ENCODE measurements around the gene COX7A1. TPM values are rescaled to one million over a fixed set of nuclear protein-coding genes. Genes with fewer than 3 reads are reported as not detected.

Gene COX7A1
- total RNA-seq, 2 experiments from 2014 or later = not detected

DNA sequence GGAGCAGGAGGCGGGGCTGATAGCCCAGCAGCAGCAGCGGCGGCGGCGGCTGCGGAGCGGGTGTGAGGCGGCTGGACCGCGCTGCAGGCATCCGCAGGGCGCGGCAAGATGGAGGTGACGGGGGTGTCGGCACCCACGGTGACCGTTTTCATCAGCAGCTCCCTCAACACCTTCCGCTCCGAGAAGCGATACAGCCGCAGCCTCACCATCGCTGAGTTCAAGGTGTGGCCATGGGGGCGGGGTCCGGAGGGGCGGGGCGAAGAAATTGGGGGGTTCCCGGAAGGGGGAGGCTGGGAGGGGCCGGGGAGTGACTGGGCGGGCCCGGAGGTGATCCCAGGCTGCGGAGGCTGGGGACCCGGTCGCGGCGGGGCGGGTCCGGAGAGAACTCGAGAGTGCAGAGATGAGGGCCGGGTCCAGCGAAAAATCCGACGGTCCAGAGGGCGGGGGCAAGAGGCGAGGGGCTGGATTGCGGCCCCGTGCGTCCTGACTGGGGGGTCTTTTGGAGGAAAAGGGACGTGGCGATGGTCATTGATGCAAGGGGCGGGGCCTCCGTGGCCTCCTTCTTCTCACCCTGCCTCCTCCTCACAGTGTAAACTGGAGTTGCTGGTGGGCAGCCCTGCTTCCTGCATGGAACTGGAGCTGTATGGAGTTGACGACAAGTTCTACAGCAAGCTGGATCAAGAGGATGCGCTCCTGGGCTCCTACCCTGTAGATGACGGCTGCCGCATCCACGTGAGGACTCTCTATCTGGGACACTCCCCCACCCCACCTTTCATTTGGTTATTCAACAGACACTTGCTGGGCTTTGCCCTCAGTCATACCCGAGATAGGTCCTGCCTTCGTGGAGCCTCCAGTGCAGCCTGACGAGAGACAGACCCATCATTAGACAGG, 36.5 kb downstream of the COX7A1 start, which contains the start of gene TBCB:
Gene TBCB (plus strand): TSS at position 16 of the 891 bp plus-strand sequence. CDS start 93 bp downstream, at position 109.
- Mint-ChIP-seq H3K4me1 (peaks cover 51% of the 10 kb centered on the region), H3K9me3 (no peaks in the 10 kb centered on the region), H3K4me3 (peak within 1 kb of the TSS; percentile 92), H3K27me3 (no peaks in the 10 kb centered on the region), H3K27ac (peak within 1 kb of the TSS; percentile 95), H3K36me3 (ENCODE audit: low read depth) (peaks cover 49% of the 10 kb centered on the region)
- CTCF ChIA-PET = interaction anchor here (0.7 to 2.1 kb wide), 7 partner anchors 12 to 100 kb away, joined by 3 to 23 read pairs (median 4); no protein-coding TSS in a partner anchor
- POLR2A ChIA-PET = interaction anchor here (0.7 to 6.2 kb wide), 21 partner anchors 9 to 734 kb away, joined by 3 to 37 read pairs (median 4); partner anchors contain the start of genes ALKBH6, CAPNS1, THAP8 and WDR62
- DNase-seq = peak; percentile 90

DNA sequence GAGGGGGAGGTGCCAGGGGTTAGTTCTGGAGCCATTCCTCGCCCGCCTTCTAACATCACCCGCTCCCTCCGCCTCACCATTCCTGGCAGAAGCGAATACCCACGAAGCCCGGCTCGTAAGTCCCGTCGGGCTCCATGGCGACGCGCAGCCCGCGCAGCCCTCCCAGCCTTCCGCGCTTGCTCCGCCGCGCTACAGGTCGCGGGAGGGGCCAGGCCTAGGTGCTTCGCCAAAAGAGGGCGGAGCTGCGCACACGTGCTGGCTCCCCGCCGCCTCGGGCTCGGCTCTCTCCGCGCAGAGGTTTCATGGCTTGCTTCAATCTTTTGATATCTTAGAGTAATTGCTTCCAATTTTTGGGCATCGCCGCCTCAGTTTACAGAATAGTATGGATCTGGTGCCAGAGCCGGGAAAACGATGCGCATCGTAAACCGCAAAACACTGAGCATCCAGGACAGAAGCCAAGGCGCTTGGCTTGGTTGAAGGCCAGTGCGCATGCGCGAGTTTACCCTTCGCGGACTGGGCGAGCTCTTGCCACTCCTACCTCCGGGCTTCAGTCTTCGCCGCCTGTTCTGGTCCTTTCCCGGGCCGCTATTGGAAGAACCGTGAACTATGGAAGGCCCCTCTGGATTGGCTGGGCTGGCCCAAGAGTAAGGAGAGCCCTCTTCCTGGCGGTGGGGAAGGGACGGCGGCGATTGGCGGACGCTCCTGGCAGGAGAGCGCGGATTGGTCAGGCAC, 37.4 kb downstream of the COX7A1 start, which contains the start of gene POLR2I:
Gene POLR2I (minus strand): TSS at position 155 of the 732 bp plus-strand sequence. CDS start 19 bp downstream, at position 136.
- ChIA-PET POLR2A (interaction anchor here (0.7 to 6.2 kb wide), 20 partner anchors 9 to 735 kb away, joined by 3 to 37 read pairs (median 4); partner anchors contain the start of genes ALKBH6, CAPNS1, THAP8 and WDR62), CTCF (interaction anchor here (0.7 to 2.1 kb wide), 5 partner anchors 12 to 100 kb away, joined by 3 to 23 read pairs (median 4); no protein-coding TSS in a partner anchor)
- no peaks in the 10 kb centered on the region for H3K9me3 Mint-ChIP-seq
- peak within 1 kb of the TSS; percentile 92 for H3K4me3 Mint-ChIP-seq
- peaks cover 43% of the 10 kb centered on the region for H3K36me3 Mint-ChIP-seq (ENCODE audit: low read depth)
- H3K27ac Mint-ChIP-seq = peak within 1 kb of the TSS; percentile 95
- DNase-seq = peak; percentile 99
- H3K27me3 Mint-ChIP-seq = no peaks in the 10 kb centered on the region
- H3K4me1 Mint-ChIP-seq = peaks cover 46% of the 10 kb centered on the region

DNA sequence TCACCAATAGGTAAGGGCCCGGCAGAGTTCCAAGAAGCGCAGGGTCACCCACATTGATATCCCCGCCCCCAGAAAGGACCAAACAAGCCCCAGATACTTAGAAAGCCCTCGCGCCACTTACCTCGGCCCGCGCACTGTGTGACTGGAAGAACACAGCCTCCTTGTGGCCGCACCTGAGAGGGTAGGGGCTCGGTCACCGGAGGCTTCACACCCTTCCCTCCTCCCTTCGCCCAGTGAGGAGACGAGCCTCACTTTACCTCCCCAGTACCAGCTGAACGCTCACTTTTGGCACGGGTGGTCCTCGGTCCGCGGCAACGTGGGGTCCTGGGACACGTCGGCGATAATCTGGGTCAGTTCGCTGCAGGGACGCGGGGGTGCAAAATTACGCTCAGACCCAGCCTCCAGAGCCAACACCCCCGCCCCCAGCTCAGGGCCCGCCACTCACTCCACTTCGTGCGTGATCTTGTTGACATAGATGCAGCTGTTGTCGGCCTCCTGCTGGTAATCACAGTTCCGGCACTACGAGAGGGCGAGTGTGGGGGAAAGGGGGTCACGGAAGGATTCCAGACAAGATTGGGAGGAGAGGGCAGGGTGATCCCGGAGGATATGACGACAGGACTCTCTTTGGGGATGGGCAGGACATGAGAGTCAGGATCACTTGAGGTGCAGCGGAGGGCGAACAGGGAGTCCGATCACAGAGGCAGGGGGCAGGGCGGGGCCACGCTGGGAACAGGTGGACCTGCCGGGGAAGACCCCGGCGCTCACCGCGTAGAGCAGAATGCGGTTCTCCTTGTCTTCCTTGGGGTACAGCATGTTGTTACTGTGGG, 38.1 kb downstream of the COX7A1 start:
- H3K4me1 Mint-ChIP-seq = peaks cover 44% of the 10 kb centered on the region
- no peaks in the 10 kb centered on the region for H3K27me3 Mint-ChIP-seq
- peak; percentile 37 for DNase-seq
- ChIA-PET POLR2A (interaction anchor here (0.6 to 6.2 kb wide), 9 partner anchors 11 to 1792 kb away, joined by 3 to 37 read pairs (median 9); partner anchors contain the start of genes CAPNS1, THAP8, WDR62 and WDR87), CTCF (interaction anchor here (2.1 kb wide), 1 partner anchor 13 kb away, joined by 23 read pairs; no protein-coding TSS in a partner anchor)
- no peaks in the 10 kb centered on the region for H3K9me3 Mint-ChIP-seq
- peaks cover 38% of the 10 kb centered on the region for H3K36me3 Mint-ChIP-seq (ENCODE audit: low read depth)
- peak overlapping the region; percentile 92 for H3K4me3 Mint-ChIP-seq
- peak overlapping the region; percentile 95 for H3K27ac Mint-ChIP-seq

DNA sequence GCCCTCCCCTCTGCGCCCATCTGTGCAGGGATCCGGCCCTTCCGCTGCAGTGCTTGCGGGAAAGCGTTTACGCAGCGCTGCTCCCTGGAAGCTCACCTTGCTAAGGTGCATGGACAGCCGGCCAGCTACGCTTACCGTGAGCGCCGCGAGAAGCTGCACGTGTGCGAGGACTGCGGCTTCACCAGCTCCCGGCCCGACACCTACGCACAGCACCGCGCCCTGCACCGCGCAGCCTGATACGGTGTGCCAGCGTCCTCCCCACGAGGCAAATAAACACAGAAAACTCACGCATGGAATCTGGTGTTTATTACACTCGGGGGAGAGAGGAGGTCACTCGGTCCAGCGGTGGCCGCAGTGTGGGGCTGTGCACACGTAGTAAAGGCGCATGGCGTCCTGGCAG, 38.8 kb downstream of the COX7A1 start:
- Mint-ChIP-seq H3K36me3 (ENCODE audit: low read depth) (peaks cover 33% of the 10 kb centered on the region), H3K27me3 (no peaks in the 10 kb centered on the region), H3K4me3 (peak overlapping the region; percentile 92), H3K27ac (no peak overlapping the region), H3K4me1 (peaks cover 41% of the 10 kb centered on the region), H3K9me3 (no peaks in the 10 kb centered on the region)
- ChIA-PET CTCF (interaction anchor here (2.1 kb wide), 1 partner anchor 14 kb away, joined by 23 read pairs; no protein-coding TSS in a partner anchor), POLR2A (interaction anchor here (0.6 to 6.2 kb wide), 3 partner anchors 14 to 1793 kb away, joined by 3 to 37 read pairs (median 4); partner anchors contain the start of genes CAPNS1 and WDR87)
- no peak for DNase-seq

DNA sequence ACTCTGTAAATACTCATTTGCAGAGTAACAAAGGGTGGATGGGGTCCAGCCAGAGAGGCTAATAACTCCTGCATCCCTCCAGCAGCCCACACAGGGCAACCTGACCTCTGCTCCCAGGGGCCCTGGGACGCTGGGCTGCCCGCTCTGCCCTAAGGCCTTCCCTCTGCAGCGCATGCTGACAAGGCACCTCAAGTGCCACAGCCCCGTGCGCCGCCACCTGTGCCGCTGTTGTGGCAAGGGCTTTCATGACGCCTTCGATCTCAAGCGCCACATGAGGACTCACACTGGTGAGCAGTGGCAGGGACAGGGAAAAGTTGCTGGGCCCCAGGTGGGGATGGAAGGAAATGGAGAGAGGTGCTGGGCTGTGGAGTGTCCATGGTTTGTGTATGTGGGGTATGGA, 39.6 kb downstream of the COX7A1 start:
- peaks cover 34% of the 10 kb centered on the region for H3K4me1 Mint-ChIP-seq
- H3K27ac Mint-ChIP-seq = peak overlapping the region; percentile 60
- ChIA-PET CTCF (no interaction called here), POLR2A (interaction anchor here (1.2 kb wide), 1 partner anchor 27 kb away, joined by 3 read pairs; the partner anchor contains the start of gene CAPNS1)
- no peak for DNase-seq
- H3K9me3 Mint-ChIP-seq = no peaks in the 10 kb centered on the region
- H3K4me3 Mint-ChIP-seq = peak overlapping the region; percentile 92
- peaks cover 28% of the 10 kb centered on the region for H3K36me3 Mint-ChIP-seq (ENCODE audit: low read depth)
- H3K27me3 Mint-ChIP-seq = no peaks in the 10 kb centered on the region

DNA sequence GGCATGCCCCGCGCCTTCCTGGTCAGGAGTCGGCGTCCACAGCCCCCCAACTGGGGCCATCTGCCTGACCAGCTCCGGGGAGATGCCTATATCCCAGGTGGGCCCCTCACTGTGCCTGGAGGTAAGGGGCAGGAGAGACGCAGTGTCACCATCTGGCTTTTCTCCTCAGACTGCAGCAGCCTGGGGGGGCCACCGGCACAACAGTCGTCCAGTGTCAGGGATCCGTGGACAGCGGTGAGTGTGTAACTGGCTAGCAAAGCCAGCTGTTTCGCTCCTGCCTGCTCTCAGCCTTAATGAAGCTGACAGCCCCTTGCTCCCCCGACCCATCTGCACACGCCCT, 41.1 kb downstream of the COX7A1 start:
- CTCF ChIA-PET = no interaction called here
- no peak overlapping the region for H3K4me3 Mint-ChIP-seq
- peaks cover 27% of the 10 kb centered on the region for H3K36me3 Mint-ChIP-seq (ENCODE audit: low read depth)
- no peaks in the 10 kb centered on the region for H3K9me3 Mint-ChIP-seq
- H3K27ac Mint-ChIP-seq = no peak overlapping the region
- peaks cover 21% of the 10 kb centered on the region for H3K4me1 Mint-ChIP-seq
- no peaks in the 10 kb centered on the region for H3K27me3 Mint-ChIP-seq
- DNase-seq = no peak
- POLR2A ChIA-PET = no interaction called here

DNA sequence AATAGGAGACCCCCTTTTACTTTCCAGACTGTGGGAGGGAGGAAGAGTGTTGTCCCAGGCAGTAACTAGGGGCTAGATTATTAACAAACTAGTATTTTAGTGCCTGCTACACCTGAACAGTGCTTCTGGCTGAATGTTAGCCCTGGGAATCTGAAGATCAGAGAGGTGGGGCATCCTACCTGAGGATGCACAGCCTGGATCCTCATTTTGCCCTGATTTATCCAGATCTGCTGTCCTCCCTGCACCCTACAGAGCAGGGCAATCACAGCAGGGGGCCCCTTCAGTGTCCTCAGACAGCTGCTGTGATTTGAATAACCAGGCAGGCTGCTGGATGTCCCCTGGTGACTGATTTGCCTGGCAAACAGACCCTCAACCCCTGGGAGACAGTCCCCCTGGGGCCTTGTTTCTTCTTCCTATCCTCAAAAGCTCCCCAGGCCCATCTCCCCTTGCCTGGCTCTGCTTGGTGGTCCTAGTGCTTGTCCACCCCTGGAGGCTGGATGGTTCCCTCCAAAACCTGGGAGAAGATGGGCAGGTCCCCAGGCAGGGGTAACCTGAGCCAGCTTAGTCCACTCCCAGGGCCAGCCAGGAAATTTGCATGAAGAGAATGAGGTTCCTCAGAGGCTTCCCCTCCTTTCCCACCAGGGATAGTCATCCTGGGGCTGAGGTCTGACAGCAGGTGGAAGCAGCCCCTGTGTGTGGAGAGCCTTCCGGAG, 41.6 kb downstream of the COX7A1 start, which contains the start of gene OVOL3:
Gene OVOL3 (plus strand): TSS at position 657 of the 713 bp plus-strand sequence. CDS start 60 bp downstream, outside the sequence.
- Mint-ChIP-seq H3K4me1 (peaks cover 18% of the 10 kb centered on the region), H3K36me3 (ENCODE audit: low read depth) (peaks cover 27% of the 10 kb centered on the region), H3K27me3 (no peaks in the 10 kb centered on the region), H3K27ac (no peak within 1 kb of the TSS), H3K4me3 (no peak within 1 kb of the TSS), H3K9me3 (no peaks in the 10 kb centered on the region)
- no peak for DNase-seq
- ChIA-PET POLR2A (no interaction called here), CTCF (interaction anchor here (1.2 kb wide), 1 partner anchor 17 kb away, joined by 3 read pairs; no protein-coding TSS in a partner anchor)

DNA sequence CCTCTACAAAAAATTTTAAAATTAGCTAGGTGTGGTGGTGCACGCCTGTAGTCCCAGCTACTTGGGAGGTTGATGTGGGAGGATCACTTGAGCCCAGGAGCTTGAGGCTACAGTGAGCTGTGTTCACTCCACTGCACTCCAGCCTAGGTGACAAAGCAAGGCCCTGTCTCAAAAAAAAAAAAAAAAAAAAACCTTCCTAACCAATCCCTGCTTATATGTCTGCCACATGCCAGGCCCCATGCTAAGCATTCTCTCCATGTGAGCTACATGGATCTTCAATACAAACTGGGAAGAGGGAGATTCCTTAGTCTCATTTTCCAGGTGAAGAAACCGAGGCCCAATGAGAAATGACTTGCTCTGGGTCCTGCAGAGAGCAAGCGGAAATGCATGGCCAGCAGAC, 43.6 kb downstream of the COX7A1 start:
- no peak overlapping the region for H3K27ac Mint-ChIP-seq
- no peak overlapping the region for H3K4me3 Mint-ChIP-seq
- POLR2A ChIA-PET = no interaction called here
- H3K4me1 Mint-ChIP-seq = peaks cover 8% of the 10 kb centered on the region
- CTCF ChIA-PET = no interaction called here
- peaks cover 28% of the 10 kb centered on the region for H3K36me3 Mint-ChIP-seq (ENCODE audit: low read depth)
- DNase-seq = no peak
- no peaks in the 10 kb centered on the region for H3K9me3 Mint-ChIP-seq
- H3K27me3 Mint-ChIP-seq = no peaks in the 10 kb centered on the region

DNA sequence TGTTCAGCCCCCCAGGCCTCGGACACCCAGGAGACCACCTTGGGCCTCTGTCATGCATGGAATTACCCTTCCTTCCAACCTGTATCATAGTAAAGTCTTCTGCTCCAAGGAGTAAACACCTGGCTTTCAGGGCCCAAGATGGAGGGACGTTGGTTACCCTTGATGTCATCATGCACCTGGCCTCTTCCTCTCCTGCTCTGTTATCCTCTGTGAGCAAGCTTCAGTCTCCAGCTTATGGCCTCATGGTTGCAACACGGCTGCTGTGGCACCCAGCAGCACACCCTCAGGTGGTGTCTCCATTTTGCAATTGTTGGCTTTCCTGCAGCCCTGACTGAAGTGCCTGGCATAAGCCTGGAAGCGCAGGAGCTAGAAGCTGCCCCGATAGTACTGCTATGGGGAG, 45.3 kb downstream of the COX7A1 start:
- no peaks in the 10 kb centered on the region for H3K27me3 Mint-ChIP-seq
- no peaks in the 10 kb centered on the region for H3K9me3 Mint-ChIP-seq
- peaks cover 28% of the 10 kb centered on the region for H3K36me3 Mint-ChIP-seq (ENCODE audit: low read depth)
- no peak overlapping the region for H3K27ac Mint-ChIP-seq
- no peak for DNase-seq
- ChIA-PET POLR2A (interaction anchor here (0.6 to 1.0 kb wide), 2 partner anchors 8 to 154 kb away, joined by 3 read pairs; partner anchors contain the start of genes POLR2I and TBCB), CTCF (interaction anchor here (0.8 kb wide), 1 partner anchor 21 kb away, joined by 3 read pairs; no protein-coding TSS in a partner anchor)
- no peaks in the 10 kb centered on the region for H3K4me1 Mint-ChIP-seq
- H3K4me3 Mint-ChIP-seq = no peak overlapping the region

DNA sequence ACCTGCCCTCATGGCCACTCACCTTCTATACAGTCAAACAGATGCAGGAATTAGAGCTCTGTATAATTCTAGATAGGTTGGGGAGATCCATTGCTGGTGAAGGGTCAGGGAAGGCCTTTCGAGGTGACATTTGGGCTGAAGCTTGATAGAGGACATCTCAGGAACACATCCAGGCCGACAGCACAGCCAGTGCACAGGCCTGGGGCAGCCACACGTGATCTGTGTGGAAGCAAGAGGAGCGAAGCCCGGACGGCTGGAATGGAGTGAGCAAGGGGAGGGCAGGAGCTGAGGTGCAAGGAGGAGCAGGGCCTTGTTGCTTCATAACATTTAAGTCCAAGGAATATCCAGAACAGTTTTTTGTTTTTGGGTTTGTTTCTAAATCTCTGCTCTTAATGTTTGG, 45.8 kb downstream of the COX7A1 start:
- Mint-ChIP-seq H3K27me3 (no peaks in the 10 kb centered on the region), H3K27ac (no peak overlapping the region), H3K36me3 (ENCODE audit: low read depth) (peaks cover 28% of the 10 kb centered on the region), H3K4me3 (no peak overlapping the region), H3K9me3 (no peaks in the 10 kb centered on the region), H3K4me1 (no peaks in the 10 kb centered on the region)
- CTCF ChIA-PET = interaction anchor here (0.8 kb wide), 1 partner anchor 21 kb away, joined by 3 read pairs; no protein-coding TSS in a partner anchor
- POLR2A ChIA-PET = interaction anchor here (0.6 to 1.0 kb wide), 2 partner anchors 9 to 153 kb away, joined by 3 read pairs; partner anchors contain the start of genes POLR2I and TBCB
- DNase-seq = no peak

DNA sequence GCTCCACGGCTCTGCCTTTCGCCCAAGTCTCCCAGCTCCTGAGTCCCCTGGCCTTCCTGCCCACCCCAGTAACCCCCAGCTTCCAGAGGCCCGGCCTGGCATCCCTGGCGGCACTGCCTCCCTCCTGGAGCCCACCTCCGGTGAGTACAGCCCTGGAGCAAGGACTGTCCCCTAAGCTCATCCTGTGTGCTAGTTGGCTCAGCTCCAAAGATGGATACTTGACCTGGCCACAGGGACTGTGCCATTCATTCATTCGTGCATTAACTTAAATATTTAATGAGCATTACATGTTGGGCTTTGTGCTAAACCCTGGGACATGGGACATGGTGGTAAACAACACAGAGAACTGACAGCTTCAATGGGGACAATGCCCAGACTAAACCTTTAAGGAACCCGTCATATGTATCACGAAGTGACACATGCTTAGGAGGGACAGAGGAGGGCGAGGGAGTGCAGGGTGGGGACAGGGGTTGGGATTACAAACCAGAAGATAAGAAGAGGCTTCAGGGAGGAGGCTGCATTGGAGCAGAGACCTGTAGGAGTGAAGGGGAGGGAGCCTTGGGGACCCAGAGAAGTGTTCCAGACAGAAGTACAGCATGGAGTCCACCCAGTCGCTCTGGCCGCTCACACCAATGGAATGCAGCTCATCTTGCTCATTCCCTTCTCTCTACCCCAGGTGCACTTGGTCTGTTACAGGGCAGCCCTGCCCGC, 48.2 kb downstream of the COX7A1 start:
- no peaks in the 10 kb centered on the region for H3K27me3 Mint-ChIP-seq
- H3K36me3 Mint-ChIP-seq (ENCODE audit: low read depth) = peaks cover 31% of the 10 kb centered on the region
- no peak for DNase-seq
- POLR2A ChIA-PET = interaction anchor here (1.5 kb wide), 1 partner anchor 11 kb away, joined by 7 read pairs; the partner anchor contains the start of genes POLR2I and TBCB
- no peaks in the 10 kb centered on the region for H3K9me3 Mint-ChIP-seq
- H3K4me3 Mint-ChIP-seq = no peak overlapping the region
- H3K27ac Mint-ChIP-seq = no peak overlapping the region
- H3K4me1 Mint-ChIP-seq = no peaks in the 10 kb centered on the region
- CTCF ChIA-PET = no interaction called here

All from activated CD4-positive, alpha-beta memory T cell treated with anti-CD3 and anti-CD28 coated beads, Interleukin-2, amount 10 ng/mL, durations not matched to agents 7 days and 5 days (primary cell).